ENCODE data around the gene WRNIP1. TPM values are rescaled to one million over a fixed set of nuclear protein-coding genes. Genes with fewer than 3 reads are reported as not detected.

The WRNIP1 gene
- total and polyA plus RNA-seq, 2 of the 4 experiments (the other 2 are of a cell fraction): 43.7 to 47.1 TPM

DNA sequence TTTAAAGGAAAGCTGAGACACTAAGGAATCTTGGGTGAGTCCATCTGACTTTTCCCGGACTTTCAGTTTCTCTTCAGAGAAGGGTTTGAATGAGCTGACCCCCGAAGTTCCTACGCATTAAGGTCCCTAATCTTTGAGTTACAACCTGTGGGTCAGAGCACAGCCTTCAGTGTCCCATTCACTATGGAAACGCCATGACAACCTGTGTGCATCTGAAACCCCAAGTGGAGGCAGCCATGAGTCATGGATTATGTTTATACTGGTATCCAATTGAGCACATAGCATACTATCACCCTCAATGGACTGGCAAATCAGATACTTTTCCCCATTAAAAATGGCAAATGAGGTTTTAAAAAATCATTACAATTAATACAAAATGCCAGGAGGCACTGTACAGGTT is 25.9 kb upstream of the WRNIP1 start:
- Histone ChIP-seq H4K91ac (ENCODE audit: insufficient read depth, low read depth, low read length) (no peak overlapping the region), H3K9ac (ENCODE audit: low read depth, low read length) (no peak overlapping the region), H3K14ac (replicated peaks; ENCODE audit: low read depth, low read length) (no peak overlapping the region), H2BK15ac (ENCODE audit: low read depth, low read length) (no peak overlapping the region), H3K9me1 (ENCODE audit: insufficient read depth, low read length) (no peaks in the 10 kb centered on the region; the same call in 1 of the 2 replicates), H3K23ac (ENCODE audit: low read depth, low read length) (no peak overlapping the region), H3K4me1 (ENCODE audit: control insufficient read depth, insufficient read depth, low read length) (peaks cover 12% of the 10 kb centered on the region; the same call in 1 of the 2 replicates), H2BK5ac (ENCODE audit: low read depth, low read length, poor library complexity, severe bottlenecking) (no peak overlapping the region), H3K27ac (ENCODE audit: insufficient read depth, low read length) (no peak overlapping the region), H3K27me3 (ENCODE audit: control insufficient read depth, insufficient read depth, low read length) (no peaks in the 10 kb centered on the region), H3K4me2 (ENCODE audit: low read depth, low read length) (peak overlapping the region; percentile 17; the same call in 1 of the 2 replicates), H3K56ac (ENCODE audit: extremely low read depth, insufficient read depth, low read length) (no peak overlapping the region), H4K20me1 (ENCODE audit: insufficient read depth, low read length) (no peaks in the 10 kb centered on the region), H3K4ac (ENCODE audit: low read depth, low read length) (no peak overlapping the region), H2AK9ac (replicated peaks; ENCODE audit: low read depth, low read length, poor library complexity) (no peak overlapping the region), H3K79me1 (ENCODE audit: low read depth in 1 of 2, low read length in 2 of 2) (no peaks in the 10 kb centered on the region), H2AK5ac (ENCODE audit: low read depth, low read length) (no peak overlapping the region), H2BK120ac (ENCODE audit: low read depth, low read length) (no peak overlapping the region), H3K18ac (ENCODE audit: low read depth, low read length) (no peak overlapping the region), H2AFZ (replicated peaks; ENCODE audit: low read length, poor library complexity) (peak overlapping the region; percentile 18), H3K4me3 (ENCODE audit: insufficient read depth, low read depth, low read length) (no peak overlapping the region), H4K5ac (ENCODE audit: low read depth, low read length) (no peak overlapping the region), H4K8ac (ENCODE audit: low read depth in 2 of 2, low read length in 2 of 2) (no peak overlapping the region), H2BK20ac (ENCODE audit: low read depth, low read length) (no peak overlapping the region), H3K36me3 (ENCODE audit: control insufficient read depth, insufficient read depth, low read length) (no peaks in the 10 kb centered on the region), H3K9me3 (ENCODE audit: control insufficient read depth, insufficient read depth, low read length) (no peaks in the 10 kb centered on the region)
- ATAC-seq (ENCODE audit: low read depth): peak; percentile 83
- dilution Hi-C loops (cut with HindIII; ENCODE audit: low sequenced_read_pairs, unreplicated experiment) (no loop called here), in situ Hi-C loops (cut with MboI; ENCODE audit: low sequenced_read_pairs) (no loop called here), intact Hi-C loops (cut with micrococcal nuclease) (loop anchor here (2.0 to 5.0 kb wide), 4 partner anchors 25 to 318 kb away; partner anchors contain the start of genes SERPINB1 and WRNIP1)
- TF ChIP-seq RFX5 (IDR thresholded peaks at IDR 0.05; ENCODE audit: low read depth, low read length) (no peak), CHD1 (IDR thresholded peaks at IDR 0.05; ENCODE audit: low read depth, low read length) (no peak), NFE2L2 (IDR thresholded peaks at IDR 0.05; ENCODE audit: low read depth, low read length) (no peak), BHLHE40 (IDR thresholded peaks at IDR 0.05; ENCODE audit: low read depth, low read length) (0 out of 2 replicates have a peak, but pooled peaks have one; percentile 4), RAD21 (IDR thresholded peaks at IDR 0.05; ENCODE audit: low read length) (no peak), FOS (IDR thresholded peaks at IDR 0.05; ENCODE audit: low read depth, low read length) (peak; percentile 70), CEBPB (IDR thresholded peaks at IDR 0.05; ENCODE audit: low read depth, low read length) (no peak), POLR2A (IDR thresholded peaks at IDR 0.05; ENCODE audit: low read depth, low read length) (no peak)
- 100% methylated on average over 1 of the region's 4 CpGs; no CpG with 5 or more reads in 1 of the 2 experiments for WGBS, 2 experiments (ENCODE audit: extremely low coverage in 2 of 2, insufficient read length in 1 of 2)
- POLR2A ChIA-PET (ENCODE audit: unreplicated experiment): interaction anchor here (0.6 kb wide), 1 partner anchor 233 kb away, joined by 6 read pairs; no protein-coding TSS in a partner anchor
- CTCF ChIA-PET: interaction anchor here (1.8 to 2.4 kb wide), 2 partner anchors 11 to 26 kb away, joined by 5 to 29 read pairs; partner anchors contain the start of genes MYLK4 and WRNIP1
- peak; percentile 90 for DNase-seq
- no TSS peak for BruUV-seq (replicated peaks)

Data from IMR-90 (cell line).